AG10803 (cell line): ENCODE measurements around the gene RHOF.

Experiments
- DNase-seq: peaks from one replicate; pipeline ENCODE4 v3.0.0; 2010; ENCODE audit warnings: low read depth
- H3K4me3 ChIP-seq: 2 replicates; pipeline ENCODE4 v1.5.1; 2011; ENCODE audit warnings: mild to moderate bottlenecking, low read length, control low read depth
- TF ChIP-seq, protein P1 (sequence below): conservative IDR thresholded peaks from 2 replicates; pipeline ENCODE4 v1.5.1; 2011; ENCODE audit warnings: mild to moderate bottlenecking, low read length, control low read depth, inconsistent platforms

The RHOF gene

DNA sequence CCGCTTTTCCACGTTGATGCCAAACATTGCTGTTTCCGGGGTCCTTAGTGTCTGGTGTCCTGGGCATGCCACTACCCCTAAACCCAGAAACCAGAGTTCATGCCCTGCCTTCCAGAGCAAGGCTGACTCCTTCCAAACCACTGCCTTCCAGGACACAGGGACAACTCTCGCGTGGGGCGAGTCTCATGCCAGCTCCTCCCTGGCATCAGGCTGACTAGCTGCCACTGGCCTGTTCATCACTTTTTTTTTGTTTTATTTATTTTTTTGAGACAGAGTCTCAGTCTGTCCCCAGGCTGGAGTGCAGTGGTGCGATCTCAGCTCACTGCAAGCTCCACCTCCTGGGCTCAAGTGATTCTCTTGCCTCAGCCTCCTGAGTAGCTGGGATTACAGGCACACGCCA lies 15.1 kb upstream of the RHOF start:
- H3K4me3 ChIP-seq: no peak overlapping the region
- TF ChIP-seq, protein P1, sequence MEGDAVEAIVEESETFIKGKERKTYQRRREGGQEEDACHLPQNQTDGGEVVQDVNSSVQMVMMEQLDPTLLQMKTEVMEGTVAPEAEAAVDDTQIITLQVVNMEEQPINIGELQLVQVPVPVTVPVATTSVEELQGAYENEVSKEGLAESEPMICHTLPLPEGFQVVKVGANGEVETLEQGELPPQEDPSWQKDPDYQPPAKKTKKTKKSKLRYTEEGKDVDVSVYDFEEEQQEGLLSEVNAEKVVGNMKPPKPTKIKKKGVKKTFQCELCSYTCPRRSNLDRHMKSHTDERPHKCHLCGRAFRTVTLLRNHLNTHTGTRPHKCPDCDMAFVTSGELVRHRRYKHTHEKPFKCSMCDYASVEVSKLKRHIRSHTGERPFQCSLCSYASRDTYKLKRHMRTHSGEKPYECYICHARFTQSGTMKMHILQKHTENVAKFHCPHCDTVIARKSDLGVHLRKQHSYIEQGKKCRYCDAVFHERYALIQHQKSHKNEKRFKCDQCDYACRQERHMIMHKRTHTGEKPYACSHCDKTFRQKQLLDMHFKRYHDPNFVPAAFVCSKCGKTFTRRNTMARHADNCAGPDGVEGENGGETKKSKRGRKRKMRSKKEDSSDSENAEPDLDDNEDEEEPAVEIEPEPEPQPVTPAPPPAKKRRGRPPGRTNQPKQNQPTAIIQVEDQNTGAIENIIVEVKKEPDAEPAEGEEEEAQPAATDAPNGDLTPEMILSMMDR: no peak
- no peak for DNase-seq

DNA sequence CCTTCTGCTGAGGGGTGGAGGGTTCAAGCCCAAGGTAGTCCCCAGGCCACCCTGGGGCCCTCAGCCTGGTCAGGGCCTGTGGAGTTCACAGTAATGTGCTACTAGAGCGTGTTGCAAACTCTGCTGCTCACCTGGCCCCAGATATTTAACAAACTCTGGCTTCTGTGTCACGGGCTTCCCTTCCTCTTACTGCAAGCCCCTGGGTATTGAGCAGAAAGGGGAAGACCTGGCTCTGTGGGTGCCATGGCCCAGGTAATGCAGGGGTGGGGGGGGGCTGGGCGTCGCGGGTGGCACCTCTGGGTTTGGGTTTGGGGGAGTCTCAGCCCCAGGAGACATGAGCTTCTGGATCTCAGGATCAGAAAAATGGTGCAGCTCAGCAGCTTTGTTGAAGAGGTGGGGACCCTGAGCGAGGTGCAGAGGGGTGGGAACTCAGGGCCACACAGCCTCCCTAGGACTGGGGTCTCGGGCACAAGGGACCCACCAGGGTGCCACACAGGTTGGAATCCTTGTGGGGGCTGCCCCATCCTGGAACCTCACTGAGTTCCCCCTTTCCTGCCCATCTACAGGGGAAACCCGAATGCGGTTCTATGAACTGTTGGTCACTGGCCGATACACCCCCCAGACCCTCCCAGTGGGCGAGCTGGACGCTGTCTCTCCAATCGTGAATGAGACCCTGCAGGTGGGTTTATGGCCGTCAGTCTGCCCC lies 14.3 kb upstream of the RHOF start:
- no peak overlapping the region for H3K4me3 ChIP-seq
- TF ChIP-seq, protein P1: no peak
- DNase-seq: no peak

DNA sequence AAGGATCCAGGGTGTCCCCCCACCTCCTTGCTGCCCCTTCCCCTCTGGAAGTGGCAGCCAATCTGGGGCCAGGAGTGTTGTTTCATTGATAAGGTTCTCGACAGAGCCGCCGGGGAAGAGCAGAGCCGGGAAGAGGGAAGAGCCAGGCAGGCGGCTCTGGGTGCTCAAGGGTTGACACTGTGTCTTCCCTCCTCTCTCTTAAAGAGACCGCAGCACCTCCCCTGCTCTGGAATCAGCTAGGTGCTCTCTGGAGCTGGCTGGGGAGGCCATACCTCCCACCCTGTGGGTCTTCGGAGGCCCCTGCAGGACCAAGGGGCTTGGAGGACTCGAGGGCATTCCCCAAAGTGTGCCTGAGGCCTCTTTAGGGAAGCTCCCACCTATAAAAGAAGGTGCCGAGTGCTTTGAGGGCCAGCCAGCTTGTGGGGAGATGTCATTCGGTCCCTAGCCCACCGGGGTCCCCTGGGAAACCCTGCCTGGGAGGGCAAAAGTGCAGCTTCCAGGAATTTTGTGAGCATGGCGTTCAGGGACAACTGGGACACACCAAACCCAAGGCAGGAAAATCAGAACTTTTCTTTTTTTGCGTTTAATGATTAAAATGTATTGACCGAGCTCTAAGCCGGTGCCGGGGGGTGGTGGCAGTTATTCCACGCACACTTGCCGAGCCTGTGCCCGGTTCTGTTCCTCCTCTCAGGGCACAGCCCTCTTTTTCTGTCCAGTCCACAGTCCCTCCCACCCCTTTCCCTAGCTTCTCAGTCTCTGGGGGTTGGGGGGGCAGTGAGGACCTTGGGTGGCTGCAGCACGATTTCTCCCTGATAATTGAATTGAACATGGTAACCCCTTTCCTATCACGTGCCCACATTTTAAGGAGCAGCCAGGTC lies 13.3 kb upstream of the RHOF start:
- DNase-seq: no peak
- peak overlapping the region; percentile 75 for H3K4me3 ChIP-seq
- TF ChIP-seq, protein P1: no peak

DNA sequence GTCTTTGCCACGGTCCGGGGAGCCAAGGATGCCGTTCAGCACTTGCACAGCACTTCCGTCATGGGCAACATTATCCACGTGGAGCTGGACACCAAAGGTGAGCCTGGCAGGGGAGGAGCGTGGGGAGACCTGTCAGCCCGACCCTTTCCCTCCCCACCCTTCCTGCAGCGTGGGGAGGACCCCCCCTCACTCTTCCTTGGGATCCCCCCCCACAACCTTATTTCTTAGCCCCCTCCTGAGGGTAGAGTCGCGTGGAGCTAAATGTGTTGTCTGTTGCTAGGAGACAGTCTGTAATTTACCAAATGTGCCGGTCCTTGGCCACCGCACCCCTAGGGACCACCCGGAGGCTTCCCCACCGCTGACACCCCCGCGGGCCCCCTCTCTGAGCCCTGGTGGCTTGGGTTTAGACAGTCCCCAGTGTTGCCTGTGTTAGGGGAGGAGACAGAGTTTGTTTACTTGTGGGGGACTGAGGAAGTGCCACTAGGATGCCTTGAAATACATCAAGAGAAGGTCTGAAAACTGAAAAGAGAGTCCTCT lies 12.6 kb upstream of the RHOF start:
- no peak for DNase-seq
- H3K4me3 ChIP-seq: peak overlapping the region; percentile 75
- TF ChIP-seq, protein P1: no peak

DNA sequence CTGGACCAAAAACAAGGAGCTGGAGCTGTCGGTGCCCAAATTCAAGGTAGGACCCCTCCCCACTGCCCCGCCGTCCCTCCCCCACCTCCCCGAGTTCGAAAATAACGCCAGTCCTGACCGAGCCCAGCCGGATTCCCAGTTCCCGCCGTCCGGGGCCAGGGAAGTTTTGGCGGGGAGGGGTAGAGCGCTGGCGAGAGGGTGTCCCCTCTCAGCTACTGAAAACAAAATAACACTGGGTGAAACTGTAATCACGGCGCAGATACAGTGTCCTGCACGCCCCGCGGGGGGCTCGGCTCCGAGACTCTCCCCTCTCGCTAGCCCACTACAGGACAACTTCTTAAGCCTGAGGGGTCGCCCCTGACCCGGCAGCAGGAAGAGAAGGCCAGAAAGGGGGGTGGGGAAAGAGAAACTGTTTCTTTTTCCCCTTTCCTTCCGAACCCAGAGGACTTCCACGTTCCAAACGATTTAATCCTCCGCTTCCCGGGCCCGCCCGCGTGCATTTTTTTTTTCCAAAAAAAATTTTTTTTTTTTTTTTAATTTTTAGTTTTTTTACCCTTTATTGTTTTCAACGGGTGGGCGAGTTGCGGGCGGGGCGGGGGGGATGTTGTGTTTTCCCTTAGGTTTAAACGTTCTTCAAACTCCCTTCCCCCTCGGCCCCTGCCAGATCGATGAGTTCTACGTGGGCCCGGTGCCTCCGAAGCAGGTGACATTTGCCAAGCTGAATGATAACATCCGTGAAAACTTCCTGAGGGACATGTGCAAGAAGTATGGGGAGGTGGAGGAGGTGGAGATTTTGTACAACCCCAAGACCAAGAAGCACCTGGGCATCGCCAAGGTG lies 11.9 kb upstream of the RHOF start:
- DNase-seq: no peak
- peak overlapping the region; percentile 75 for H3K4me3 ChIP-seq
- TF ChIP-seq, protein P1: no peak

DNA sequence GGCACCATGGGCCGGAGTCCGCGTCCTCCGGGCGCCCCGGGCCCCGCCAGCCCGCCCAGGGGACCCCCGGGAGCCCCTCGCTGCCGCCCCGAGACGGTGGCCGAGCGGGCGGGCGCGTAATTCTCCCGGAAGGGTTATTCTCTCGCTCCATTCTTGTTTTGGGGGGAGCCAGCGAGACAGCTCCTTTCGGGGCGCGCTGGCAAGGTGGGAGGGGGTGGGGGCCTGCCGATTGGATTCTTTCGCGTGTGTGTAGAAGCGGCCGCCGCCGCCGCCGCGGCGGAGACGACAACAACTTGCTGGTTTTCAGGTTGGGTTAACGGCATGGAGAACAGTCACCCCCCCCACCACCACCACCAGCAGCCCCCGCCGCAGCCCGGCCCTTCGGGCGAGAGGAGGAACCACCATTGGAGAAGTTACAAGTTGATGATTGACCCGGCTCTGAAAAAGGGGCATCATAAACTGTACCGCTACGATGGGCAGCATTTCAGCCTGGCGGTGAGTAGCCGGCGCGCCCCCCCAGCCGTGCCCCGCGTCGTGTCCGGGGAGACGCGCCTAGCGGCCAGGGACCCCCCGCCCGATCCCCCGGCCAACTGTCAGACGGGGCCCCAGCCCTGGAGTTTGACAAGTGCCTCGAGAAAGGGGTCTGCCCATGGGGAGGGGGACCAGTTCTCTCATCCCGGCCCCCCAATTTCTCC lies 11.1 kb upstream of the RHOF start:
- DNase-seq: no peak
- TF ChIP-seq, protein P1: no peak
- peak overlapping the region; percentile 75 for H3K4me3 ChIP-seq
